GM21786 (cell line): ENCODE measurements around the gene SYNC.
A peak's percentile ranks its signal among the peaks of the same experiment; 100 is the strongest.
"Not testable (repeated sequence)": the region's sequence is repeated elsewhere in the genome, so short reads cannot be mapped to it uniquely, and the experiment has no call there.

Experiments
- ATAC-seq: cut with Tn5 transposase; IDR thresholded peaks from one replicate; pipeline ENCODE4 v1.9.1; 2021; ENCODE audit not compliant: unreplicated experiment

The SYNC gene

DNA sequence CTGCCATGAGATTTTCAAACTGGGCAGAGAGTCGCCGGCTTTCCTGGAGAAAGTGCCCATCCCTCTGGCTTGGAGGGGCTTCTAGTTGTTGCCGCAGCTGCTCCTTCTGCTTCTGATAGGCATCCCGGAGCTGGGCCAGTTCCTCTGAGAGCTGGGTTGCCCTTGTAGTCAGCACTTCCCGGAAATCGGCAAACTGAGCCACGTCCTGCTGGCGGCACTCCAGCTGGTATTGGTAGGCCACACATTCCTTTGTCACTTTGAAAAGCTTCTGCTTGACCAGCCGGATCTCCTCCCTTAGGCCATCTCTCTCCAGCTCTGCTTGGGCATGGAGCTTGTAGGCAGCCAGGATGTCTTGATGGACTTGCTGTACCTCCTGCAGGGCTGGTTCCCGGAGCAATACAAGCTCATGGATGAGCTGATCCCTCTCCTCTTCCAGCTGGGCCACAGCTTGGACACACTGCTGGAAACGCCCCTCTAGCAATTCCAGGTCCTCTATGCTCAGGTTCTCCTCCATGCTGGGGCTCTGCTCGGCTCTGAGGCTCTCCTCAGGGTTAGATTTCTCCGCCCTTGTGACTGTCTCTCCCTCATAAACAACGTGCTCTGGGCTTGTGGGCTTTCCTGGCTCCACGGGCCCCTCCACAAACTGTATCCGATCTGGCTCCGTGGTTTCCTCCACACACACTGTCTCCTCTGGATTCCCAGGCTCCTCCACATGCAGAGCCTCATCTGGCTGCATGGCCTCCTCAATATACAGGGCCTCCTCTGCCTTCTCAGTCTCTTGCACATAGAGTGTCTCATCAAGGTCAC, 7.3 kb downstream of the SYNC start:
- no peak for ATAC-seq

DNA sequence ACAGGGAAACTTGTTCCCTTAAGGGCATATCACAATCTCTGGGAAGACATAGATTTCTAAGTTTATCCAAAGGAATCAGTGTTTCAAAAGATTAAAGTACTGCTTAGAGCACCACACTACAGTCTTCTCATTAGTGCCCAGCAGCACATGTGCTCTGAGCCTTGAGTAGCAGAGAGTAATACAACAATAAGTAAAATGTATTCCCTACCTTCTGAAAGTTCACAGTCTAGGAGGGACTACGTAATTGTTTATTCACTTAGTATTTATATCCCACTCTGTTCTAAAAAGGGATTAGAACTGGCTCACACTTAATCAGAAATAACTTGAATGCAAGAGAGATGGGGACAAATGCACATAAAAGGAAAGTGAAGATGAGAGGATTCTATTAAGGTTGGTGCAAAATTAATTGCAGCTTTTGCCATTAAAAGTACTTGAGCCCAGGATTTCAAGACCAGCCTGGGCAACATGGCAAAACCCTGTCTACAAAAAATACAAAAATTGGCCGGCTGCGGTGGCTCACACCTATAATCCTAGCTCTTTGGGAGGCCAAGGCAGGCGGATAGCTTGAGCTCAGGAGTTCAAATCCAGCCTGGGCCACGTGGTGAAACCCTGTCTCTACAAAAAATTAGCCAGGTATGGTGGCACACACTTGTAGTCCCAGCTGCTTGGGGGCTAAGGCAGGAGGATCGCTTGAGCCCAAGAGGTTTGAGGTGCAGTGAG, 9.0 kb downstream of the SYNC start:
- ATAC-seq, result no peak

DNA sequence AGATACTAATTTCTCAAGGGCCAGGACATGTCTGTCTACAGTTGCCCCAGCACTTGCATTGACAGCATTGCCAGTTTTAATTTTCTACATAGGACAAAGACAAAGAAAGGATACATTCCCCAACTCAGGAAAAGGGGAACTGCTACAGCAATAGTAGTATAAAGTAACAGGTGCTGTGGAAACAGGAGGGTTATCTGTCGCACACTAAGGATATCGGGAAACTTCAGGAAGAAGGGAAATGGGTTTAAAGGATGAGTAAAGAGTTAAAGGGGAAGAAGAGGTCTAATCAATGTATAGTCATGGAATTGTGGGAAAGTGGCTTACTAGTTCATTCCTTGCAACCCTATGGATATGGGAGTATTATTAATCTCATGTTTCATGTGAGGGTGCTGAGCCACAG, 16.2 kb downstream of the SYNC start:
- ATAC-seq, result no peak

DNA sequence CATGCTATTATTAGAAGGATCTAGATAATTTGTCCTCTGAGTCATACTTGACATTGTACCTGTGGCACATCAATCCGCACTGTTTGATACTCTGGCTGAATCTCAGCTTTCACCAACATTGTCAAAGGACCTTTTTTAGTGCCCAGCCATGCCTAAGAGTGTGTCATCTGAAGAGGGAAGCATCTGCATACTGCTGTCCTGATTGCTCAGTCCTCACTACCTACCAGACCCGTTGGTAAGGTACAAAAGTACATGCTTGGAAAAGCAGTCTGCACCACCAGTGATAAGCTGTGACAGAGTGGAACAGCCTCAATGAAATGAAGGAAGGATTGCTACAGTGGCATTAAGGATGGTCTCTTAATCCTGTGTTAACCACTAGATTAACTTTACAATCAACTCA, 17.1 kb downstream of the SYNC start:
- ATAC-seq, result no peak

DNA sequence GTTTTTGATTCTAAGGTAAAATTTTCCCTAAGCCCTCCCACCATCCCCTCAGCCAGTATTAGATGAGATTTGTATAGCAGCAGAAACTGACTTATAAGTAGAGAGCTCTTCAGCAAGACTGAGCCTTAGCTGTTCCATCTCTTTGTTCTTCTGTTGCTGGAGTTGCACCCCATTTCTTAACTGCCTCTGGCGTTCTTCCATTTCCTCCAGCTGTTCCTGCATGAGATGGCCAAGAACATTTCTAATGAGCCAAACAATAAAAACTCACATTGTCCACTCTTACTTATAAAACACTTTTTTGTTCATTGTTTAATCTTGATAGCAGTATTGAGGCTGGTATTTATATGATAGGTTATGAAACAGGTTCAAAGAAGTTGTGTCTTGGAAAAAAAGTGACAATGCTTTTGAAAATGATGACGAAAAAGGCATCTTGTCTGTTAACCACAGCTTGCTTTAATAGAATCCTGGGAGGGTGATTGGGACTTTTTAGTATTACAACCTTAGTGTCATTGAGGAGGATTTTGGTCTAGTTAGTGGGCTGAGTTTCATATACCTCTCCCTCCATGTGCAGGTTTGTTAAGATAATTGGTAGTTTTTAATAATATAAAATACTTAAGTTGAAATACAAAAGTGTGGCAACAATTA, 18.3 kb downstream of the SYNC start:
- no peak for ATAC-seq

DNA sequence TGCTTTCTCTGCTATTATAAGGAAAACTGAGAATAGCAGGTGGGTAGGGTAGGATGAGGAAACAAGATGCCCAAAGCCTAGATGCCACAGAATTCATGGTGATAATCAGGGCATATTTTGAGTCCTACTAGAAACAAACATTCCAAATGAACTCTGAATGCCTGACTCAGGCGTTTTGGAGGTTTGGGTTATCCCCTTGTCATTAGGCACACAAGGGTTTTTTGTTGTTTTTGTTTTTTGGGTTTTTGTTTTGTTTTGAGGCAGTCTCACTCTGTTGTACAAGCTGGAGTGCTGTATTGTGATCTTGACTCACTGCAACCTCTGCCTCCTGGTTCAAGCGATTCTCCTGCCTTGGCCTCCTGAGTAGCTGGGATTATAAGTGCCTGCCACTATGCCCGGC, 19.2 kb downstream of the SYNC start:
- ATAC-seq, result no peak

DNA sequence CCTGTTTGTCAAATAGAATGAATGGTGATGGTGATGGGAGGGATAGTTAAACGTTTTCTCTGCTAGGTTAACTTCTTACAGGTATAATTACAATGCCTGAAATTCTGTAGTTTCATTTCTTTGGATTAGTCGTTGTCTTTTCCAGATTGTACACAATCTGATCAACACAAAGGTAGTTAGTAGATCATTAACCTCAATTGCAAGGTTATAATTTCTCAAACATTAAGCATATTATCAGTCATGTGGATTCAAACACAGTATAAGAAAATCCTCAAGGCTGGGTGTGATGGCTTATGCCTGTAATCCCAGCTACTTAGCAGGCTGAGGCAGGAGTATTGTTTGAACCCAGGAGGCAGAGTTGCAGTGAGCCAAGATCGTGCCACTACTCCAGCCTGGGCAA, 20.6 kb downstream of the SYNC start:
- no peak for ATAC-seq

DNA sequence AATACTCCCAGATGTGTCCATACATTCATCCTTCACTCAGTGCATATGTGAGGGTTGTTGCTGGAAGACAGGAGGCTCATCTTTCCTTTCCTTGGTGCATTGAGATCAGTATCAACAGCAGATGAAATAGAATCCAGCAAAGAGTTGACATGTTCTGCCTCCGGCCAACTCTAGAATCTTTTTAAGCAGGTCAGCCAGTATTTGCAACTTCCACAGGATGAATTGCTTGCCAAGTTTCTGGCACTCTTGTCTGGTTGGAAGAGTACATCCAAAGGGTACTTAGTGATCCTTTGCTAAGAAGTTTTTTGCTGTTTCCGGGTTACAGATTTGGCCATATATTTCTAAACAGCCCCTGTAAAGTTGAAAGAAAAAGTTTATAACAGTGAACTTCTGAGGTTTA, 21.1 kb downstream of the SYNC start:
- ATAC-seq, result no peak

DNA sequence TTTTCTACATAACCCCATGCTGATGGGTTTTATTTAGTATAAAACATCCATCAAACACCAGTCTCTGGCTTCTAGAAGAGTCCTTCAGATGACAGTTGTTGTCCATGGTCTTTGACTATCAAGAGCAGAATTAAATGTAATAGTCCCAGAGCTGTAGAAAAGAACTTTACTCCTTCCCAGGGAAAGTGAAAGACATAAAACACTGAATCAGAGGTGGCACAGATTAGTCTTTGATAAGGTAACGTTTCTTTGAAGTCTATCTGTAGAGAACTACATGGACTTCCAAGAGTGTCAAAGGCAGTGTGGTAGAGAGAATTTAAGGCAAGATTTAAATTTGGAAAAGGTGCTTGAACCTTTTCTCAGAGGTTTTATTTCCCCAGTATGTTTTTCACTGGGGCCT, 21.9 kb downstream of the SYNC start:
- ATAC-seq, result no peak

DNA sequence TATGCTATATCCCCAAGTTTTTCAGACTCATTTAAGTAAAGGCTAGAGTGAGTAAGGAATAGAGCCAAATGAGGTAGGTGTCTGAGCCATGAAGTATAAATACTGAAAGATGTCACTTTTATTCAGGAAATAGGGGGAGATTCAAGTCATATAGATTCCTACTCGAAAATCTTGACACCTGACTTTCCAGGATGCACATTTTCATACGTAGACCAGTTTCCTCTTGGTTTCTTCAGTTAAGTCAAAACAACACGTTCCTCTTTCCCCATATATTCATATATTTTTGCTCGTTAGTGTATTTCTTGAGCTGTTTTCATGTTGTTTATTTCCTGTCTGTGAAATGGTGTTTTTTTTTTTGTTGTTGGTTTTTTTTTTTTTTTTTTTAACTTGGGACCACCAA, 22.6 kb downstream of the SYNC start:
- ATAC-seq, result not testable (repeated sequence)

DNA sequence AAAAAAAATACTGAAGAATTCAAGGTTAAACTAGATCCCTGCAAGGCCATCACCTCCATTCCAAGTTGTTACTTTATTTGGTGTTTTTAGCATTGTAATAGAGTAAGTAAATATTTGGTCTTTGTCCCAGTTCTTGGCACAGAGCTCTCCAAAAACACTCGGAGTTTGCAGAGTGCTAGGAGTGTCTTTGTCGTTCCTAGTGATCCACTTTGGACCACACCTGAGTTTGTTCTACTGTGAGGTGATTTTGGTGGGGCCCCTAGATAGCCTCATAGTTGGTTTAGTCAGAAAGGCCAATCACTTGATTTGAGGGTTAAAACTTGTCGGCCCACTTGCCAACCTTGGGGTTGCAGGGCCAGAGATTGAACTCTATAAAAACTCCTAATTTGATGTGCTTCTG, 25.6 kb downstream of the SYNC start:
- ATAC-seq, result no peak

DNA sequence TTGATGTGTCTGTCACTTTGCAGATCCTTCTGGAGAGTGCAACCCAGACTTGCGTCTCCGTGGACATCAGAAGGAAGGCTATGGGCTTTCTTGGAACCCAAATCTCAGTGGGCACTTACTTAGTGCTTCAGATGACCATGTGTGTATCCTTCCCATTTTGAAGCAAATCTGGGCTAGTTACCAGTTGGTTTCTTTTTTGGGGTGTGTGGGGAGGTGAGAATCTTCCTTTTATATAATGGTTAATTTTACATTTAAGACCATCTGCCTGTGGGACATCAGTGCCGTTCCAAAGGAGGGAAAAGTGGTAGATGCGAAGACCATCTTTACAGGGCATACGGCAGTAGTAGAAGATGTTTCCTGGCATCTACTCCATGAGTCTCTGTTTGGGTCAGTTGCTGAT, 33.9 kb downstream of the SYNC start:
- not testable (repeated sequence) for ATAC-seq

DNA sequence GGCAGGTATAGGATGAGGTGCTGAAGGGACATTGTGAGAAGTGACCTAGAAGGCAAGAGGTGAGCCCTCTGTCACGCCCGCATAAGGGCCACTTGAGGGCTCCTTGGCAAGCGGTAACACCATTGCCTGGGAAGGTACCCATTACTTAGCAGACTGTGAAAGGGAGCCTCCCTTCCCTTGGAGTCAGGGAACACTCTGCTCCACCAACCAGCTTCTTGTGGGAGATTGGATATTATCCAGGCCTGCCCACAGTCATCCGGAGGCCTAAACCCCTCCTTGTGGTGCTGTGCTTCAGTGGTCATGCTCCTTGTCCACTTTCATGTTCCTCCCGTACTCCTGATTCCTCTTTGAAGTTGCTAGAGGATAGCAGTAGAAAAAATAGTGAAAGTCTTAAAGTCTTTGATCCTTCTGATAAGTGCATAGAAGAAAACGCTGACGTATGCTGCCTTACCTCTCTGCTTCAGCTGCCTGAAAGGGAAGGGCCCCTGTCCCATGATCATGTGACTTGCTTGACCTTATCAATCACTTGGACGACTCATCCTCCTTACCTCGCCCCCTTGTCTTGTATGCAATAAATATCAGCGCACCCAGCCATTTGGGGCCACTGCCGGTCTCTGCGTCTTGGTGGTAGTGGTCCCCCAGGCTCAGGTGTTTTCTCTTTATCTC, 35.5 kb downstream of the SYNC start:
- ATAC-seq, result no peak

DNA sequence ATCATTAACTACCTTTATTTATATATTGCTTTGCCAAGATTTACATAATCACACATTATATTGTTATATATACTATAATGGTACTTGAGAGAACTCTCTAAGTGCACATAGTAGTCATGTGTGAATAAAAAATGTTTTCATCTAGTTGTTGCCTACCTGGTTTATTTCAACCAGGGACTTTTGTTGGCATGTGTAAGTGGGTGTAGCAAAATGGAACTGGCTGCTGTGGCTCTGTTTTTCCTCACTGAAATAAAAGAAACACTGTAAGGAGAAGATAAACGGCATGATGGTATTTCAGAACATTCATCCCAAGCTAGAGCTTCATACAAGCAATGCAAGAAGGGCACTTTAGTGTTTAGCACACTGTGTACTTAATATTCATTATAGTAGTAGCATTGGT, 36.7 kb downstream of the SYNC start:
- ATAC-seq, result no peak

DNA sequence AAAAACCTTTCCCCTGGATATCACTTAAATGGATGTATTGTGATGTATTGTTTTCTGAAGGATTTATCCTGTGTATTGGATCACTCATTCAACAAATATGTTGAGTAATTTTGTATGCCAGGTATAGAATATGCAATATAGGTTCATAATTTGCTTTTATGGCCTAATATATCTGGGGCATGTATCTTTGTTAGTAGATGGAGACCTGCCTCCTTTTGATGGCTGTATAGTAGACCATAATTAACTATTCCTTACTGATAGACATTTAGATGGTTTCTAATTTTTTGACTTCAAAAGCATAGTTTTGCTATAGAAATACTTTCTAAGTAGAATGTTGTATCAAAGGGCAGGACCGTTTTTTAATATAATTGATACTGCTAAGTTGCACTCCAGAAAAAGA, 43.0 kb downstream of the SYNC start:
- no peak for ATAC-seq

DNA sequence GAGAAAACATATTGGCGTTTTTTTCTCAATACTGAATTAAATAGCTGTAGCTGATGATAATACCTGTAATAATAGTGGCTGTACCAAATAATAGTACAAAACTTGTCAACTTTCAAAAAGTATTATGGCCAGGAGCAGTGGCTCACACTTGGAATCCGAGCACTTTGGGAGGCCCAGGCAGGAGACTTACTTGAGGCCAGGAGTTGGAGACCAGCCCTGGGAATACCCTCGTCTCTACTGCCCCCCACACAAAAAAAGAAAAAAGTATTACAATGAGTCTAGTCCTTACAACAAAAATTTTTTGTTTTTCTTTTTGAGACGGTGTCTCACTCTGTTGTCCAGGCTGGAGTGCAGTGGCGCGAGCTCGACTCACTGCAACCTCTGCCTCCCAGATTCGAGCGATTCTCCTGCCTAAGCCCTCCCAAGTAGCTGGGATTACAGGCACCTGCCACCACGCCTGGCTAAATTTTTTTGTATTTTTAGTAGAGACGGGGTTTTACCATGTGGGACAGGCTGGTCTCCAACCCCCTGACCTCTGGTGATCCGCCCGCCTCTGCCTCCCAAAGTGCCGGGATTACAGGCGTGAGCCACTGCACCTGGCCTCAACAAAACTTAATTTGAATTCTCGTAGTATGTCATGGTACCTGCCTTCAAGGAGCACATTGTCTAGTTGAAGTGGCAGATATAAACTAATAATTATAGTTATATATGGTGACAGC, 50.2 kb downstream of the SYNC start:
- ATAC-seq, result no peak

DNA sequence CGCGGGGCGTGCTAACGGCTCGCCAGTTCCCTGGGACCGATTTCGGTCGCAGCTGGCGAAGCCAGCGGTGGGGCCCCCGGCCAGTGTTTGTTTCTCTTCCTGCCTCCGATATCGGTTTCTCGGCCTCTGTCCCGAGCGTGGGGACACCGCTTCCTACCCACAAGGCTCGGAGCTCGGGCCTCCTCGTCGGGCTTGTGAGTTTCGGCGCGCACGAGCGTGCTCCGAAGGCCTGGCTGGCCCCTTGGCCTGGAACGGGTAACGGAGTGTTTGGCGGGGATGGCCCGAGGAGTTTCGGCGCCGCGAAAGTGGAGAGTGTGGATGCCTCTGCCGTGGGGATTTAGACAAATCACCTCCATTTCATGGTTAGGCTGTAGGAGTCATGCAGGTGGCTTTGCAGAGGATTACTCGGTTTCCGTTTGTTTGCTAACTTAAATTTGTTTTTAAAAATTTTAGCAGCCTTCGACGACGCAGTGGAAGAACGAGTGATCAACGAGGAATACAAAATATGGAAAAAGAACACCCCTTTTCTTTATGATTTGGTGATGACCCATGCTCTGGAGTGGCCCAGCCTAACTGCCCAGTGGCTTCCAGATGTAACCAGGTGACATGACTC, 51.0 kb downstream of the SYNC start:
- peak; percentile 13 for ATAC-seq

DNA sequence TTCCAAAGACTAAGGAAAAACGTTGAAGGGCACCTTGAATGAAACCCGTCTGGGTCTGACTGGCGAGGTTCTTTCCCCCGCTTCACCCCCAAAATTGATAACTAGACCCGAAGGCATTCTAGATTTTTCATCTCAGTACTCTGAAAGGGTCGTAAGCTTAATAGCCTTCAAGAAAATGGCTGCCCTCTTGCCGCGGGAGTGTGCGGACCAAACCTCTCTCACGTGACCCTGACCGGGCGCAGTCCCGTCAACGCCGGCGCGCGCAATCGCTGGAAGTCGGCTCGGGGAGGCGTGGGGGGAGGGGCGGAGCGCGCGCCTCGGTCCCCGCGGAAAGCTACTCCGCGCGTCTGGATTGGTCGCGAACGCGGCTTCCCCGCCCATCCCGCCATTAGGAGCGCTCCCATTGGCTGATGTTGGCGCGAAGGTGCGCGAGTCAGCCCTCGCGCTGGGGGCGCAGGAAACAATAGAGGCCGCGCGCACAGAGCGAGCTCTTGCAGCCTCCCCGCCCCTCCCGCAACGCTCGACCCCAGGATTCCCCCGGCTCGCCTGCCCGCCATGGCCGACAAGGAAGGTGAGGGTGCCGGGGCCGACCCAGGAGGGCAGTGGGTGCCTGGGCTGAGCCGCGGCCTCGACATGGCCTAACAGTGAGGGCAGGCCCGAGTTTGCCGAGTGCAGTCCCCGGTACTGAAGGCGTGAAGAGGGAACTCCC, 51.7 kb downstream of the SYNC start, which contains the start of gene RBBP4:
Gene RBBP4, plus strand, starts transcription at position 457 of the 709 bp plus-strand sequence. Its CDS starts 99 bp downstream, at position 556.
- ATAC-seq, result peak; percentile 77

DNA sequence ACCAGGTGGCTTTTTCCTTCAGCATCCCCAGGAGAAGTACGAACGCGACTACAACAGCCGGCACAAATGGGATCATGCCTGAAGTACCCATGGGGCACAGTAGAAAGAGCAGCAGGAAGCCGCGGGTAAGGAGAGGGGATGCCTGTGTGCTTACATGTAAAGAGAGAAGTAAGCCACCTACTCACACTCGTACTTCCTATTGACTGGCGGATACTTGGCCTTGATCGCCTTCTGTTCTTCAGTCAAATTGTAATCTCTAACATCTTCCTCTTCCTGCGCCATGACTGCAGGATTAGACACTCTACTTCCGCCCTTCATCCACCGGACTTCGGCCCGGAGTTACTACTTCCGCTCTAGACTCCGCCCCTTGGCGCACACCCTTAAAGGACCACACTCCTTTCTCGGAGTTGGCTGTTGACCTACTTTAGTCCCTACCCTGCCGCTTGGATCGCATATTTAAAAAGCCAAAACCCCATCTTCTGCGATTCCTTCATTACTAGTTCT, 52.3 kb downstream of the SYNC start, which contains the start of gene ZBTB8OS:
Gene ZBTB8OS, minus strand, starts transcription at position 303 of the 504 bp plus-strand sequence. Its CDS starts 21 bp downstream, at position 282.
- peak; percentile 75 for ATAC-seq
